Eye (tissue), 1 donor: ENCODE measurements around the gene ARFGEF2.
"Not testable (repeated sequence)": the region's sequence is repeated elsewhere in the genome, so short reads cannot be mapped to it uniquely, and the experiment has no call there.

ENCODE experiments used
- DNase-seq: peaks from one replicate; pipeline ENCODE4 v3.0.0-alpha.2; 2015

ARFGEF2 gene

GRCh38 chr20:48956052-48956451 is 34.5 kb downstream of the ARFGEF2 start:
- DNase-seq, result no peak

GRCh38 chr20:48957053-48957481 is 35.6 kb downstream of the ARFGEF2 start:
- DNase-seq, result no peak

- no peak for DNase-seq
Measured at GRCh38 chr20:48957533-48957932, 36.0 kb downstream of the ARFGEF2 start.

- no peak for DNase-seq
Measured at GRCh38 chr20:48958743-48959142, 37.2 kb downstream of the ARFGEF2 start.

- DNase-seq, result no peak
Measured at GRCh38 chr20:48959899-48960550, 38.5 kb downstream of the ARFGEF2 start.

GRCh38 chr20:48962421-48962820 is 40.9 kb downstream of the ARFGEF2 start:
- no peak for DNase-seq

GRCh38 chr20:48962976-48963771 is 41.7 kb downstream of the ARFGEF2 start:
- no peak for DNase-seq

GRCh38 chr20:48965189-48965910 is 43.8 kb downstream of the ARFGEF2 start:
- DNase-seq, result no peak

- DNase-seq, result peak; percentile 8
Measured at GRCh38 chr20:48970681-48971365, 49.3 kb downstream of the ARFGEF2 start.

- no peak for DNase-seq
Measured at GRCh38 chr20:48971956-48972355, 50.4 kb downstream of the ARFGEF2 start.

- DNase-seq, result no peak
Measured at GRCh38 chr20:48972816-48973215, 51.3 kb downstream of the ARFGEF2 start.

GRCh38 chr20:48975955-48976354 is 54.4 kb downstream of the ARFGEF2 start:
- DNase-seq, result peak; percentile 56

GRCh38 chr20:48979980-48980379 is 58.5 kb downstream of the ARFGEF2 start:
- not testable (repeated sequence) for DNase-seq

GRCh38 chr20:48983423-48984400 is 62.2 kb downstream of the ARFGEF2 start:
- DNase-seq, result no peak

GRCh38 chr20:48984575-48985219 is 63.2 kb downstream of the ARFGEF2 start:
- no peak for DNase-seq

GRCh38 chr20:48986899-48987298 is 65.4 kb downstream of the ARFGEF2 start:
- DNase-seq, result no peak

GRCh38 chr20:48990467-48990866 is 69.0 kb downstream of the ARFGEF2 start:
- no peak for DNase-seq

GRCh38 chr20:48995589-48995988 is 74.1 kb downstream of the ARFGEF2 start:
- no peak for DNase-seq

GRCh38 chr20:48999890-49000870 is 78.7 kb downstream of the ARFGEF2 start:
- DNase-seq, result no peak

GRCh38 chr20:49001741-49002140 is 80.2 kb downstream of the ARFGEF2 start:
- no peak for DNase-seq
